ENCODE measurements around the gene ABO. TPM values are rescaled to one million over a fixed set of nuclear protein-coding genes. Genes with fewer than 3 reads are reported as not detected.

The ABO gene
- total RNA-seq, 2 experiments from 2014 or later, result not detected

DNA sequence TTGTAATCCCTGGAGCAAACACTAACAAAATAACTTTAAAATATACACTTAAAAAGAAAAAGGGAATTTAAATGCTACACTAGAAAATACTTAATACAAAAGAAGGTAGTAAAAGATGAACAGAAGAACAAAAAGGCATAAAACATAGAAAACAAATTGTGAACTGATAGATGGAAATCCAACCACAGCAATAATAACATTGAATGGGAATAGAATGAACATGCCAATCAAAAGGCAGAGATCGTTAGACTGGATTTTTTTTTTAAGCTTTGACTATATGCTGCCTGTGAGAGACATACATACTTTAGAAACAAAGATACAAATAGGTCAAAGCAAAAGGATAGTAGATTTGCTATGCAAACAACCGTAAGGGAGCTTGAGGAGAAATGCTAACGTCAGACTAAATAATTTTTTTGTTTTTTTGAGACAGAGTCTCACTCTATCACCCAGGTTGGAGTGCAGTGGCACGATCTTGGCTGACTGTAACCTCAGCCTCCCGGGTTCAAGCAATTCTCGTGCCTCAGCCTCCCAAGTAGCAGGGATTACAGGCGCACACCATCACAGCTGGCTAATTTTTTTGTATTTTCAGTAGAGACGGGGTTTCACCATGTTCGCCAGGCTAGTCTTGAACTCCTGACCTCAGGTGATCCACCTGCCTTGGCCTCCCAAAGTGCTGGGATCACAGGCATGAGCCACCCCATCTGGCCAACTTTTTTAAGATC, 6.5 kb downstream of the ABO start:
- Mint-ChIP-seq H3K36me3 (no peaks in the 10 kb centered on the region), H3K4me1 (ENCODE audit: low read depth) (no peaks in the 10 kb centered on the region), H3K27ac (no peak overlapping the region), H3K9me3 (no peaks in the 10 kb centered on the region), H3K4me3 (no peak overlapping the region), H3K27me3 (peaks cover 27% of the 10 kb centered on the region)
- no peak for DNase-seq
- CTCF ChIA-PET, result interaction anchor here (1.0 kb wide), 1 partner anchor 1243 kb away, joined by 3 read pairs; no protein-coding TSS in a partner anchor
- intact Hi-C loops (cut with micrococcal nuclease), result no loop called here
- POLR2A ChIA-PET, result no interaction called here

DNA sequence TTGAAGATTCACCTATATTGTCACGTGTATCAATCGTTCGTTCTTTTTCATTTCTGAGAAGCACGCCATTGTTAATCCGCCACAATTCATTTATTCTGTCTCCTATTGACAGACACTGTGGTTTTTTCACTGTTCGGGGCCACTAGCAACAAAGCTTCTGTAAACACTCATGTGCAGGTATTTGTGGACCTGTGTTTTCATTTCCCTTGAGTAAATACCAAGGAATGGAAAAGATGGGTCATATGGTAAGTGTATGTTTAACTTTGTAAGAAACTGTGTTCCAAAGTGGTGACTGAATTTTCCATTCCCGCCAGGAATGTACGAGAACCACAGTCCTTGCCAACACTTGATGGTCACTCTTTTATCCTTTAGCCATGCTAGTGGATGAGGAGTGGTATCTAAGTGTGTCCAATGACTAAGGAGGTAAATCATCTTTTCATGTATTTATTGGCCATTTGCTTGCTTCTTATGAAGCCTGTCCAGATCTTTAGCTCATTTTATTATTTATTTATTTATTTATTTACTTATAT, 10.7 kb downstream of the ABO start:
- intact Hi-C loops (cut with micrococcal nuclease), result no loop called here
- no peak overlapping the region for H3K4me3 Mint-ChIP-seq
- no peaks in the 10 kb centered on the region for H3K9me3 Mint-ChIP-seq
- ChIA-PET POLR2A (no interaction called here), CTCF (interaction anchor here (0.6 kb wide), 1 partner anchor 25 kb away, joined by 3 read pairs; no protein-coding TSS in a partner anchor)
- no peaks in the 10 kb centered on the region for H3K36me3 Mint-ChIP-seq
- H3K27ac Mint-ChIP-seq, result no peak overlapping the region
- peaks cover 16% of the 10 kb centered on the region for H3K27me3 Mint-ChIP-seq
- H3K4me1 Mint-ChIP-seq (ENCODE audit: low read depth), result no peaks in the 10 kb centered on the region
- no peak for DNase-seq

DNA sequence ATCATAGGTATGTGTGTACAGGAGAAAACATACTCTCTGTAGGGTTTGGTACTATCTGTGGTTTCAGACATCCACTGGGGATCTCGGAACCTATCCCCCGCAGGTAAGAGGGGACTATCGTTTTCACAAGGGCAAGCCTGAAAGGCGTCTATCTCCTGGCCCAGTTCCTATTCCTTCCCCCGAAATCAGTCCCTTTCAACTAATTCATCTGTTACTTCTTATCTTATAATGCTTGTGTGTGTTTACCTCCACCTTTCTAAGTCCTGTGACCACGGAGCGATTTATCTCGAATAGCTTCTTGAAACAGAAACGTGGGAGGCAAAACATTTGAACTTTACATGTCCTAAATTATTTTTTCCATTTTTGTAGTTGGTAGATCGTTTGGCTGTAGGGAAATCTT, 11.4 kb downstream of the ABO start:
- no peak for DNase-seq
- Mint-ChIP-seq H3K27me3 (peaks cover 15% of the 10 kb centered on the region), H3K36me3 (no peaks in the 10 kb centered on the region), H3K4me3 (no peak overlapping the region), H3K27ac (no peak overlapping the region), H3K4me1 (ENCODE audit: low read depth) (no peaks in the 10 kb centered on the region), H3K9me3 (no peaks in the 10 kb centered on the region)
- ChIA-PET CTCF (no interaction called here), POLR2A (no interaction called here)
- intact Hi-C loops (cut with micrococcal nuclease), result no loop called here

- intact Hi-C loops (cut with micrococcal nuclease), result no loop called here
- ChIA-PET POLR2A (no interaction called here), CTCF (interaction anchor here (0.6 kb wide), 1 partner anchor 171 kb away, joined by 3 read pairs; no protein-coding TSS in a partner anchor)
- DNase-seq, result no peak
- Mint-ChIP-seq H3K27me3 (peaks cover 12% of the 10 kb centered on the region), H3K4me1 (ENCODE audit: low read depth) (no peaks in the 10 kb centered on the region), H3K9me3 (no peaks in the 10 kb centered on the region), H3K36me3 (no peaks in the 10 kb centered on the region), H3K27ac (no peak overlapping the region), H3K4me3 (no peak overlapping the region)
These were observed 12.8 kb downstream of the ABO start for GRCh38 chr9:133262226-133262625.

GRCh38 chr9:133261753-133262120, 13.3 kb downstream of the ABO start:
- Mint-ChIP-seq H3K27ac (no peak overlapping the region), H3K36me3 (no peaks in the 10 kb centered on the region), H3K27me3 (peaks cover 12% of the 10 kb centered on the region), H3K9me3 (no peaks in the 10 kb centered on the region), H3K4me3 (no peak overlapping the region), H3K4me1 (ENCODE audit: low read depth) (no peaks in the 10 kb centered on the region)
- DNase-seq, result no peak
- ChIA-PET CTCF (interaction anchor here (0.6 kb wide), 2 partner anchors 22 to 171 kb away, joined by 3 read pairs; no protein-coding TSS in a partner anchor), POLR2A (no interaction called here)
- intact Hi-C loops (cut with micrococcal nuclease), result no loop called here

- intact Hi-C loops (cut with micrococcal nuclease), result no loop called here
- Mint-ChIP-seq H3K36me3 (no peaks in the 10 kb centered on the region), H3K4me3 (no peak overlapping the region), H3K27ac (no peak overlapping the region), H3K9me3 (no peaks in the 10 kb centered on the region), H3K27me3 (peaks cover 10% of the 10 kb centered on the region), H3K4me1 (ENCODE audit: low read depth) (no peaks in the 10 kb centered on the region)
- ChIA-PET POLR2A (no interaction called here), CTCF (interaction anchor here (0.6 kb wide), 1 partner anchor 22 kb away, joined by 3 read pairs; no protein-coding TSS in a partner anchor)
- DNase-seq, result no peak
These were observed 13.8 kb downstream of the ABO start for GRCh38 chr9:133261103-133261752.

GRCh38 chr9:133260334-133261102, 14.5 kb downstream of the ABO start:
- DNase-seq, result no peak
- POLR2A ChIA-PET, result no interaction called here
- no peaks in the 10 kb centered on the region for H3K4me1 Mint-ChIP-seq (ENCODE audit: low read depth)
- no peaks in the 10 kb centered on the region for H3K36me3 Mint-ChIP-seq
- peaks cover 10% of the 10 kb centered on the region for H3K27me3 Mint-ChIP-seq
- intact Hi-C loops (cut with micrococcal nuclease), result no loop called here
- no peak overlapping the region for H3K4me3 Mint-ChIP-seq
- CTCF ChIA-PET, result no interaction called here
- no peak overlapping the region for H3K27ac Mint-ChIP-seq
- no peaks in the 10 kb centered on the region for H3K9me3 Mint-ChIP-seq

- CTCF ChIA-PET, result no interaction called here
- Mint-ChIP-seq H3K36me3 (no peaks in the 10 kb centered on the region), H3K4me3 (no peak overlapping the region), H3K4me1 (ENCODE audit: low read depth) (no peaks in the 10 kb centered on the region), H3K27me3 (peaks cover 7% of the 10 kb centered on the region), H3K9me3 (peaks cover 2% of the 10 kb centered on the region), H3K27ac (no peak overlapping the region)
- POLR2A ChIA-PET, result no interaction called here
- intact Hi-C loops (cut with micrococcal nuclease), result no loop called here
- DNase-seq, result no peak
These were observed 16.7 kb downstream of the ABO start for GRCh38 chr9:133258061-133259015.

DNA sequence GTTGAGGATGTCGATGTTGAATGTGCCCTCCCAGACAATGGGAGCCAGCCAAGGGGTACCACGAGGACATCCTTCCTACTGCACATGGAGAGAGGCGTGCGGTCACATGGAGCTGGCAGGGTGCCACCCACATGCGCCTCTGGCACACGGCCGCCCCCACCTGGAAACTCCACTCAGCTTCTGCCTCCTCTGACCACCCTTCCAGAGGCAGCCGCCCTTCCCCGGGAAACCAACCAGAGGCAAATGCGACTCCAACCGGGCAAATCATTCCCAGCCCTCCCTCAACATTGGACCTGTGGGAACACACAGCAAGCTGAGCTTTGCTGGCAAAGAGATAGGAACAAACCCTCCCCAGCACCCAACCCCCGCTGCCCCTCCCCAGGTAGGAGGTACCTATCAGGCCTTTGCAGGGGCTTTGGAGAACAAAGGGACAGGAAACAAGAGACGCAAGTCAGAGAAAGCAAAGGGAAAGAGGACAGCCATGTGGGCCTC, 17.5 kb downstream of the ABO start:
- no peaks in the 10 kb centered on the region for H3K36me3 Mint-ChIP-seq
- ChIA-PET POLR2A (no interaction called here), CTCF (no interaction called here)
- H3K4me1 Mint-ChIP-seq (ENCODE audit: low read depth), result peaks cover 4% of the 10 kb centered on the region
- no peak for DNase-seq
- H3K27me3 Mint-ChIP-seq, result peaks cover 7% of the 10 kb centered on the region
- intact Hi-C loops (cut with micrococcal nuclease), result no loop called here
- no peak overlapping the region for H3K27ac Mint-ChIP-seq
- H3K9me3 Mint-ChIP-seq, result peaks cover 2% of the 10 kb centered on the region
- no peak overlapping the region for H3K4me3 Mint-ChIP-seq

DNA sequence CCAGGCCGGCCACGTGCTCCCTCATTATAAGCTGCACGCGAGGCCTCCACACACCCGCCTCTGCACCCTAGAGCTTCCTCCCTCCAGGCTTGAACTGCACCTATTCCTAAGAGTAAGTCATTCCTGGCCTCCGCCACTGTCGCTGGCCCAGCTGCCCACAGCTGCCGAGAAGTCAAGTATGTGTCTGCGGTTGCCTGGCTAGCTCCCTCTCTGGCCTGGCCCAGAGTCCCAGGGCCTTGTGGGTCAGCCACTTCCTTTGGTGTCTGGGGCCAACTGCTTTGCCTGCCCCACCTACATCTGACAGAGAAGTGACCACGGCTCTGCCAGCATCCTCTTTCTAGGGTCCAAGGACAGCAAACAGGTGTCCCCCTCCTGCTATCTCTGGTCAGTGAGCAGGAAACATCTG, 18.3 kb downstream of the ABO start:
- Mint-ChIP-seq H3K9me3 (peaks cover 2% of the 10 kb centered on the region), H3K27me3 (peaks cover 4% of the 10 kb centered on the region), H3K4me1 (ENCODE audit: low read depth) (peaks cover 4% of the 10 kb centered on the region), H3K27ac (no peak overlapping the region), H3K4me3 (no peak overlapping the region), H3K36me3 (no peaks in the 10 kb centered on the region)
- intact Hi-C loops (cut with micrococcal nuclease), result no loop called here
- POLR2A ChIA-PET, result no interaction called here
- CTCF ChIA-PET, result no interaction called here
- DNase-seq, result no peak

DNA sequence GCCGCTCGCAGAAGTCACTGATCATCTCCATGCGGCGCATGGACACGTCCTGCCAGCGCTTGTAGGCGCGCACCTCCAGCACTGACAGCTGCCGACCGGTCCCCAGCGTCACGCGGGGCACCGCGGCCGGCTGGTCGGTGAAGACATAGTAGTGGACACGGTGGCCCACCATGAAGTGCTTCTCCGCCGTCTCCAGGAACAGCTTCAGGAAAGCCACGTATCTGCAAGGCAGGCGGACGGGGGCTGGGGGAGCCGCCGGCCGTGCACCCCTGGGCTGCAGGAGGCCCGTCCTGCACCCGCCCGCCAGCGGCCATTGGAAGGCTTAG, 18.9 kb downstream of the ABO start:
- Mint-ChIP-seq H3K4me1 (ENCODE audit: low read depth) (peaks cover 4% of the 10 kb centered on the region), H3K27ac (no peak overlapping the region), H3K36me3 (no peaks in the 10 kb centered on the region), H3K27me3 (peaks cover 4% of the 10 kb centered on the region), H3K4me3 (no peak overlapping the region), H3K9me3 (peaks cover 2% of the 10 kb centered on the region)
- intact Hi-C loops (cut with micrococcal nuclease), result no loop called here
- POLR2A ChIA-PET, result no interaction called here
- CTCF ChIA-PET, result no interaction called here
- no peak for DNase-seq
